Upper lobe of left lung (tissue), 4 donors: ENCODE measurements around the gene RBP4.

Experiments
- CTCF ChIP-seq, 6 experiments: fragments of 450-650 bp in 4 of 6; fragments of 200-600 bp in 2 of 6; sonication (generic) in 2 of 6; IDR thresholded peaks; one replicate each; pipeline ENCODE4 v1.5.1; 2016 to 2019; ENCODE audit warnings: antibody characterized with exemption in 6 of 6
- EP300 ChIP-seq, 4 donors: sonication (generic); formaldehyde crosslinking; IDR thresholded peaks; one replicate each; pipeline ENCODE4 v1.5.1; 2017; ENCODE audit warnings: antibody characterized with exemption in 4 of 4, control low read depth in 2 of 4
- POLR2A ChIP-seq, 4 donors: fragments of 450-650 bp; IDR thresholded peaks; one replicate each; pipeline ENCODE4 v1.5.1; 2016 to 2017; ENCODE audit warnings: antibody characterized with exemption in 4 of 4, mild to moderate bottlenecking in 2 of 4
- POLR2AphosphoS5 ChIP-seq, 2 donors: sonication (generic); formaldehyde crosslinking; IDR thresholded peaks; one replicate each; pipeline ENCODE4 v1.5.1; 2017; ENCODE audit warnings: antibody characterized with exemption in 2 of 2

GRCh38 chr10:93593254-93593653 is 7.8 kb downstream of the RBP4 start:
- TF ChIP-seq POLR2A (IDR thresholded peaks at IDR 0.05) (no peak), CTCF (IDR thresholded peaks at IDR 0.05) (no peak), POLR2AphosphoS5 (IDR thresholded peaks at IDR 0.05) (no peak), EP300 (IDR thresholded peaks at IDR 0.05) (no peak)
